HEK293T (cell line): ENCODE measurements around the gene VEPH1.

Source experiments
- BHLHE40 ChIP-seq: fragments of 450-650 bp; IDR thresholded peaks from 2 replicates; pipeline ENCODE4 v1.6.1; 2016; ENCODE audit warnings: mild to moderate bottlenecking, moderate library complexity, borderline replicate concordance
- CTBP1 ChIP-seq: fragments of 450-650 bp; IDR thresholded peaks from 2 replicates; pipeline ENCODE4 v1.6.1; 2016; ENCODE audit warnings: borderline replicate concordance
- ELF4 ChIP-seq: fragments of 450-650 bp; IDR thresholded peaks from 2 replicates; pipeline ENCODE4 v1.6.1; 2017; ENCODE audit warnings: antibody characterized with exemption
- FOXA1 ChIP-seq: fragments of 450-650 bp; IDR thresholded peaks from 2 replicates; pipeline ENCODE4 v1.6.1; 2016; ENCODE audit warnings: mild to moderate bottlenecking
- FOXM1 ChIP-seq: fragments of 450-650 bp; IDR thresholded peaks from 2 replicates; pipeline ENCODE4 v1.6.1; 2017; ENCODE audit warnings: mild to moderate bottlenecking, borderline replicate concordance
- HDGF ChIP-seq: fragments of 450-650 bp; IDR thresholded peaks from 2 replicates; pipeline ENCODE4 v1.6.1; 2017; ENCODE audit warnings: antibody characterized with exemption, borderline replicate concordance
- L3MBTL2 ChIP-seq: fragments of 450-650 bp; conservative IDR thresholded peaks from 2 replicates; pipeline ENCODE4 v1.6.1; 2016; ENCODE audit warnings: mild to moderate bottlenecking
- LEF1 ChIP-seq: fragments of 450-650 bp; IDR thresholded peaks from 2 replicates; pipeline ENCODE4 v1.6.1; 2017; ENCODE audit warnings: mild to moderate bottlenecking, borderline replicate concordance
- NFRKB ChIP-seq: fragments of 450-650 bp; IDR thresholded peaks from 2 replicates; pipeline ENCODE4 v1.6.1; 2016; ENCODE audit warnings: mild to moderate bottlenecking, moderate library complexity
- PKNOX1 ChIP-seq: fragments of 450-650 bp; IDR thresholded peaks from 2 replicates; pipeline ENCODE4 v1.6.1; 2016
- SP1 ChIP-seq: fragments of 450-650 bp; IDR thresholded peaks from 2 replicates; pipeline ENCODE4 v1.6.1; 2017
- SUZ12 ChIP-seq: fragments of 450-650 bp; IDR thresholded peaks from 2 replicates; pipeline ENCODE4 v1.6.1; 2016; ENCODE audit warnings: mild to moderate bottlenecking

GRCh38 chr3:157312376-157312745, 190.9 kb downstream of the VEPH1 start:
- TF ChIP-seq PKNOX1: no peak
- TF ChIP-seq CTBP1: no peak
- TF ChIP-seq FOXA1: no peak
- no peak for TF ChIP-seq NFRKB
- TF ChIP-seq HDGF: no peak
- TF ChIP-seq SUZ12: no peak
- TF ChIP-seq LEF1: no peak
- no peak for TF ChIP-seq BHLHE40
- TF ChIP-seq FOXM1: no peak
- TF ChIP-seq SP1: no peak
- TF ChIP-seq ELF4: no peak
- no peak for TF ChIP-seq L3MBTL2
